Naive thymus-derived CD4-positive, alpha-beta T cell (primary cell): ENCODE measurements around the gene RGS19. TPM values are rescaled to one million over a fixed set of nuclear protein-coding genes. Genes with fewer than 3 reads are reported as not detected.

Experiments used
- ATAC-seq: fragments of 150-1000 bp; cut with Tn5 transposase; 2 replicates; pipeline ENCODE4 v1.10.0; 2021; ENCODE audit warnings: mild to moderate bottlenecking, moderate library complexity
- CTCF ChIA-PET: fragments of 350-600 bp; sonication (Branson Sonifier 250); formaldehyde crosslinking; loops from one replicate; lab custom pipeline; 2021; ENCODE audit warnings: antibody characterized with exemption; lab: Charles Lee
- POLR2A ChIA-PET: fragments of 350-600 bp; sonication (Branson Sonifier 250); formaldehyde crosslinking; loops from one replicate; lab custom pipeline; 2021; ENCODE audit warnings: antibody characterized with exemption, inconsistent platforms; lab: Charles Lee
- DNase-seq, 9 donors: peaks; one replicate each; pipeline versions ENCODE4 v3.0.0 to v3.0.0-alpha.2; 2020 to 2022; ENCODE audit warnings: mixed read lengths in 1 of 9
- H3K27ac ChIP-seq: one replicate; pipeline ENCODE4 v1.7.0; 2013; ENCODE audit warnings: mild to moderate bottlenecking, low read depth, low read length, moderate library complexity
- H3K27me3 ChIP-seq, 2 donors: one replicate each; pipeline ENCODE4 v1.7.0; 2013; ENCODE audit warnings: low read length in 2 of 2, mild to moderate bottlenecking in 2 of 2, moderate library complexity in 2 of 2; ENCODE audit not compliant: control insufficient read depth in 2 of 2, insufficient read depth in 2 of 2
- H3K36me3 ChIP-seq, 3 experiments: 1 replicate in 2 of 3; 2 replicates in 1 of 3; pipeline ENCODE4 v1.7.0; 2013; ENCODE audit warnings: low read length in 3 of 3, mild to moderate bottlenecking in 3 of 3, moderate library complexity in 1 of 3; ENCODE audit not compliant: insufficient read depth in 3 of 3, control insufficient read depth in 2 of 3
- H3K4me1 ChIP-seq, 2 donors: one replicate each; pipeline ENCODE4 v1.7.0; 2013; ENCODE audit warnings: low read length in 2 of 2, mild to moderate bottlenecking in 2 of 2, moderate library complexity in 1 of 2; ENCODE audit not compliant: control insufficient read depth in 2 of 2, insufficient read depth in 2 of 2
- H3K4me3 ChIP-seq: 2 replicates; pipeline ENCODE4 v1.7.0; 2013; ENCODE audit warnings: mild to moderate bottlenecking, low read length
- H3K9me3 ChIP-seq, 3 experiments: 1 replicate in 2 of 3; 2 replicates in 1 of 3; pipeline ENCODE4 v1.7.0; 2013; ENCODE audit warnings: low read length in 3 of 3; ENCODE audit not compliant: control insufficient read depth in 2 of 3
- H3K27ac Mint-ChIP-seq, 9 donors: one replicate each; pipeline ENCODE4 v1.8.0; 2020 to 2022; ENCODE audit warnings: mixed read lengths in 9 of 9, mild to moderate bottlenecking in 8 of 9, moderate library complexity in 5 of 9, inconsistent platforms in 2 of 9
- H3K27me3 Mint-ChIP-seq, 5 donors: one replicate each; pipeline ENCODE4 v1.8.0; 2021 to 2022; ENCODE audit warnings: mixed read lengths in 5 of 5, mild to moderate bottlenecking in 1 of 5
- H3K36me3 Mint-ChIP-seq, 5 donors: one replicate each; pipeline ENCODE4 v1.8.0; 2020 to 2022; ENCODE audit warnings: mixed read lengths in 5 of 5, mild to moderate bottlenecking in 3 of 5, inconsistent platforms in 1 of 5
- H3K4me1 Mint-ChIP-seq, 7 donors: one replicate each; pipeline ENCODE4 v1.8.0; 2020 to 2022; ENCODE audit warnings: mixed read lengths in 7 of 7, mild to moderate bottlenecking in 3 of 7, inconsistent platforms in 1 of 7
- H3K4me3 Mint-ChIP-seq, 10 donors: one replicate each; pipeline ENCODE4 v1.8.0; 2020 to 2022; ENCODE audit warnings: mild to moderate bottlenecking in 10 of 10, mixed read lengths in 10 of 10, moderate library complexity in 6 of 10, inconsistent platforms in 2 of 10
- H3K9me3 Mint-ChIP-seq, 11 donors: one replicate each; pipeline ENCODE4 v1.8.0; 2020 to 2022; ENCODE audit warnings: mixed read lengths in 11 of 11, mild to moderate bottlenecking in 4 of 11, inconsistent platforms in 1 of 11, moderate library complexity in 1 of 11
- intact Hi-C, 2 donors: fragments of 100-400 bp; cut with micrococcal nuclease; formaldehyde crosslinking; loops; one replicate each; pipeline ENCODE4 v1.15.1; 2023
- polyA plus RNA-seq, 2 donors: library from polyadenylated mRNA; unstranded; fragments of 300-500 nt; fragmentation: Illumina TruSeq; gene quantifications; one replicate each; pipeline ENCODE4 v1.2.3, GENCODE V29; 2021
- total RNA-seq, 6 experiments: library from RNA in 5 of 6; stranded (reverse) in 5 of 6; gene quantifications; 1 replicate in 5 of 6; 2 replicates in 1 of 6; pipeline ENCODE4 v1.2.3 and lab custom pipeline; 2021 to 2026

The RGS19 gene
- total and polyA plus RNA-seq, 7 experiments from 2014 or later: 21.8 to 93.4 (median 55.2) TPM

DNA sequence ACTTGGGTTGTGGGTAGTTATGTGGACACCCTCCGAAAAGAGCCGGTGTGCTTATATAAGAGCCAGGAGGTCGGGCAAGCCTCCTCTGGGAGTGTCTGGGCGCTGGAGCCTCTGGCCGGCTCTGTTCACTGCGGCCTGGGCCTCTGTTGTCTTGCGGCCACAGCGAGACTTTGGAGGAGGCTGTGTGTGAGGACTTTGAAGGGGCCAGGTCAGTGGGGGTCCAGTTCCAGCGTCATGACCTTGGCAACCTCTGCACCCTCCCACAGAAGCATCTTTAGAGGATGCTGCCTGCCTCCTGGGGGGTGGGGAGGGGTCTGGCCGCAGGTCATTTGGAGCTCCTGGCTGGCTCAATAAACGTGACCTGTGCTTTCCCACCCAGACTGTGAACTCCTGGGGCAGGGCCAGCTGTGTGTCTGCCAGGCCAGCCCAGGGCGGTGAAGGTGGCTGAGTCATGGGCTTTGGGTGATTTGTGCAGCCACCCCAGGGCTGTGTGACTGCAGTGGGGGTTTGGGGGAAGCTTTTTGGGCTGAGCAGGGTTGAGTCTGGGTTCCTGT, 15.1 kb downstream of the RGS19 start:
- H3K4me3 Mint-ChIP-seq: peak overlapping the region; percentile 83 to 95 (median 88)
- ChIA-PET POLR2A (interaction anchor here (0.6 to 7.1 kb wide), 5 partner anchors 11 to 857 kb away, joined by 3 to 83 read pairs (median 4); partner anchors contain the start of genes OPRL1 and RGS19), CTCF (interaction anchor here (1.1 to 1.3 kb wide), 2 partner anchors 83 to 85 kb away, joined by 4 read pairs; partner anchors contain the start of genes PRPF6 and SAMD10)
- Histone ChIP-seq H3K36me3 (no peaks in the 10 kb centered on the region), H3K4me1 (peaks cover 23 to 41% of the 10 kb centered on the region in 2 donors), H3K4me3 (no peak overlapping the region), H3K9me3 (no peaks in the 10 kb centered on the region), H3K27ac (peak overlapping the region; percentile 74), H3K27me3 (no peaks in the 10 kb centered on the region)
- peaks cover 30 to 53% (median 44%) of the 10 kb centered on the region in 7 donors for H3K4me1 Mint-ChIP-seq
- peaks cover 0 to 4% (median 0%) of the 10 kb centered on the region in 5 donors for H3K36me3 Mint-ChIP-seq
- H3K27me3 Mint-ChIP-seq: no peaks in the 10 kb centered on the region
- ATAC-seq (no peak), DNase-seq (no peak)
- H3K27ac Mint-ChIP-seq: peak overlapping the region; percentile 69 to 95 (median 79)
- intact Hi-C loops: loop anchor here in 1 of 2 donors (5.0 to 10.0 kb wide), 4 partner anchors 169 to 529 kb away; partner anchors contain the start of genes ABHD16B, ARFRP1, DNAJC5 and PTK6
- H3K9me3 Mint-ChIP-seq: no peaks in the 10 kb centered on the region

DNA sequence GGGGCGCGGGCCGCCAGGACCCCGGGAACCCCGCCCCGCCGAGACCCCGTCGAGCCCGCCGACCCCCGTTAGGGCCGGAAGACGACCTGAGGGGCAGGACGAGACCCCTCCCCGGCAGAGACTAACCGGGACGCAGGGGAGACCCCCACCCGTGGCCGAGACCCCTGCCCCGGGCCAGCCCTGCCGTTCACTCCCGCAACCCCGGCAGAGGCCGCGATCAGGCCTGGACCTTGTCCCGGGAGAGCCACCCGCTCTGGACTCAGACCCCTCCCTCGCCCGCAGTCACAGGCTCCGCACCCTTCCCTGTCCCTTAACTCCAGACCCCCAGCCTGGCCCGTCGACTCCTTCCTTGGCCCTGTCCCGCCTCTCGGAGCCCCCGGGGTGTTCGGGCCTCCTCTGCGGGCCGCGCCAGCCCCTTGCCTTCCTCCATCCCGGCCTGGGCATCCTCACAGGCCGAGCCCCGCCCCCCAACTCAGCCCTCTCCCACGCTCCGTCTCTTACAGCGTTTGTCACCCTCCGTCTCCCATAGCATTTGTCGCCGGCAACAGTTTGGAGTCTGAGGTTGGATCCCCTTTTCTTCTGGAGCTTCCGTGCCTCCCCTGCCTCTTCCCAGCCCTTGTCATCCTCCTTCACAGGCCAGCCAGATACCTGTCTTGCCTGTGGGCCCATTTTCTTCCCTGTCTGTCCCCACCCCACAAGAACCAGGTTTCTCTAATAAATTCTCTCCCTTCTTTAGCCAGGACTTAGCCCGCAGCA, 15.8 kb downstream of the RGS19 start:
- peaks cover 0 to 5% (median 0%) of the 10 kb centered on the region in 5 donors for H3K36me3 Mint-ChIP-seq
- Histone ChIP-seq H3K4me1 (peaks cover 23 to 38% of the 10 kb centered on the region in 2 donors), H3K4me3 (peak overlapping the region; percentile 56), H3K27me3 (no peaks in the 10 kb centered on the region), H3K36me3 (no peaks in the 10 kb centered on the region), H3K27ac (peak overlapping the region; percentile 74), H3K9me3 (no peaks in the 10 kb centered on the region)
- intact Hi-C loops: loop anchor here (1.0 to 10.0 kb wide), 13 partner anchors 14 to 847 kb away; partner anchors contain the start of genes ARFRP1 (in 2 of the 2), DNAJC5 (in 2 of the 2), PRPF6 (in 2 of the 2) and UCKL1 (in 2 of the 2)
- DNase-seq: peak in 1 of 9 donors; percentile 66
- H3K27ac Mint-ChIP-seq: peak overlapping the region; percentile 69 to 95 (median 79)
- H3K9me3 Mint-ChIP-seq: no peaks in the 10 kb centered on the region
- H3K4me3 Mint-ChIP-seq: peak overlapping the region; percentile 83 to 95 (median 88)
- POLR2A ChIA-PET: interaction anchor here (0.6 to 7.1 kb wide), 12 partner anchors 8 to 856 kb away, joined by 3 to 83 read pairs (median 4); partner anchors contain the start of genes ARFRP1, OPRL1, RGS19 and UCKL1
- peaks cover 30 to 55% (median 41%) of the 10 kb centered on the region in 7 donors for H3K4me1 Mint-ChIP-seq
- H3K27me3 Mint-ChIP-seq: no peaks in the 10 kb centered on the region
- ATAC-seq: no peak
- CTCF ChIA-PET: interaction anchor here (1.4 kb wide), 1 partner anchor 25 kb away, joined by 7 read pairs; no protein-coding TSS in a partner anchor

DNA sequence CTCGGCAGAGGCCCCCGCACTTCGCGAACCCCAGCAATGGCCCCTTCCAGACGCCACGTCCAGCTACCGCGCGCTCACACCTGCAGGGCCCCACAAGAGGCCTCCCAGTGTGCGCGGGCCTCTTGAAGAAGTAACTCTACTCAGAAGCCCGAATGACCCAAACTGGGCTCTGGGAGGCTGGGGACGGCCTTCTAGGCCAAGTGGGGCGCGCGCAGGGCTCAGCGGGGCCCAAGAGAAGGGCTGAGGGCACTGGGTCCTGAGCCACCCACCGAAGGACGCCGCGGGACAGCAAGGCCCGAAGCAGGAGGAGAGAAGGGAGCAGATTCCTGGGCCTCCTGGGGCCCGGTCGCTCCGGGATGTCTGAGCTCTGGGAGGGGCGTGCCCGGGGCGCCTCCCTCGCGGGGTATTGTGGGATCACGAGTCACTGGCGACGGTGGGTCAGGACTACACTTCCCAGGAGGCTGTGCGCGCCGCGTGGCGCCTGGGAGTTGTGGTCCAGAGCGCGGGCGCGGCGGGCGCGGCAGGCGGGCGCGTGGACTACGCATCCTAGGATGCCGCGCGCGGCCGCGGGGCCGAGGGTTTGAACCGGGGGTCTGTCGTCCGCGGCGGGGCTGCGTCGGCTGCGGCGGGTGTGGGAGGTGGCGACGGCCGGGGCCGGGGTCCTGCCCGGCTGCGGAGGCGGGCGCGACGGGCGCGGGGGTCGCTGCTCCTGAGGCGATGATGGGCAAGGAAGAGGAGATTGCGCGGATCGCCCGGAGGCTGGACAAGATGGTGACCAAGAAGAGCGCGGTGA, 16.5 kb downstream of the RGS19 start, which contains the start of gene TCEA2:
Gene TCEA2 (plus strand): TSS at position 603 of the 793 bp plus-strand sequence. CDS start 115 bp downstream, at position 718.
- H3K27ac Mint-ChIP-seq: peak within 1 kb of the TSS; percentile 69 to 95 (median 79)
- ChIA-PET CTCF (interaction anchor here (1.0 to 1.4 kb wide), 4 partner anchors 24 to 82 kb away, joined by 3 to 7 read pairs (median 4); partner anchors contain the start of gene PRPF6), POLR2A (interaction anchor here (0.6 to 7.1 kb wide), 11 partner anchors 8 to 541 kb away, joined by 3 to 83 read pairs (median 5); partner anchors contain the start of genes ARFRP1, OPRL1, PRPF6 and RGS19)
- Histone ChIP-seq H3K36me3 (no peaks in the 10 kb centered on the region), H3K27me3 (no peaks in the 10 kb centered on the region), H3K4me3 (peak within 1 kb of the TSS; percentile 56), H3K9me3 (no peaks in the 10 kb centered on the region), H3K4me1 (peaks cover 23 to 40% of the 10 kb centered on the region in 2 donors), H3K27ac (peak within 1 kb of the TSS; percentile 74)
- intact Hi-C loops: loop anchor here (1.0 to 10.0 kb wide), 14 partner anchors 15 to 846 kb away; partner anchors contain the start of genes ARFRP1 (in 2 of the 2), DNAJC5 (in 2 of the 2), PRPF6 (in 2 of the 2) and UCKL1 (in 2 of the 2)
- no peaks in the 10 kb centered on the region for H3K27me3 Mint-ChIP-seq
- H3K9me3 Mint-ChIP-seq: no peaks in the 10 kb centered on the region
- peak; percentile 85 to 95 (median 90) for DNase-seq
- ATAC-seq: peak; percentile 97
- H3K4me3 Mint-ChIP-seq: peak within 1 kb of the TSS; percentile 83 to 95 (median 88)
- H3K4me1 Mint-ChIP-seq: peaks cover 30 to 54% (median 37%) of the 10 kb centered on the region in 7 donors
- peaks cover 0 to 5% (median 0%) of the 10 kb centered on the region in 5 donors for H3K36me3 Mint-ChIP-seq

DNA sequence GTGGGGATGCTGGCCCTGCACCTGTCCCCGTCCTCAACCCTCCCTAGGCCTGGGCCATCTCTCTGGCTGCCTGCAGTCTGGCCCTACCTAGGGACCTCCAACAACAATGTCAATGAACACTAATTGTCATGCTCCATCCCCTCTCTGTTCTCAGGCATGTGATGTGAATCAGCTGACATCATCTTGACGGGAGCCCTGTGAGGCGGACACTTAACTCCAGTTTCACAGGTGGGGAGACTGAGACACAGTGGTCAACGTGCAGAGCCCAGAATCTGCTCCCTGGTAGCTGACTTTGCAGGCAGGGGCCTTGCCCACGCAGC, 17.1 kb downstream of the RGS19 start:
- H3K36me3 ChIP-seq: no peaks in the 10 kb centered on the region
- no peaks in the 10 kb centered on the region for H3K9me3 ChIP-seq
- Mint-ChIP-seq H3K27ac (peak overlapping the region in 1 of 9 donors; percentile 45), H3K4me1 (peaks cover 28 to 53% (median 38%) of the 10 kb centered on the region in 7 donors), H3K4me3 (peak overlapping the region in 7 of 10 donors; percentile 21 to 95 (median 83)), H3K9me3 (no peaks in the 10 kb centered on the region), H3K36me3 (peaks cover 0 to 4% (median 0%) of the 10 kb centered on the region in 5 donors), H3K27me3 (no peaks in the 10 kb centered on the region)
- peak overlapping the region; percentile 56 for H3K4me3 ChIP-seq
- no peaks in the 10 kb centered on the region for H3K27me3 ChIP-seq
- DNase-seq (no peak), ATAC-seq (no peak)
- ChIA-PET POLR2A (interaction anchor here (1.0 to 7.1 kb wide), 11 partner anchors 8 to 541 kb away, joined by 4 to 83 read pairs (median 5); partner anchors contain the start of genes ARFRP1, OPRL1, PRPF6 and RGS19), CTCF (interaction anchor here (1.0 to 1.4 kb wide), 4 partner anchors 24 to 81 kb away, joined by 3 to 7 read pairs (median 4); partner anchors contain the start of gene PRPF6)
- peaks cover 23 to 46% of the 10 kb centered on the region in 2 donors for H3K4me1 ChIP-seq
- intact Hi-C loops: loop anchor here (1.0 to 10.0 kb wide), 7 partner anchors 17 to 845 kb away; partner anchors contain the start of genes ABHD16B (in 1 of the 2), ARFRP1 (in 1 of the 2), DNAJC5 (in 1 of the 2) and PTK6 (in 1 of the 2)
- H3K27ac ChIP-seq: peak overlapping the region; percentile 74

DNA sequence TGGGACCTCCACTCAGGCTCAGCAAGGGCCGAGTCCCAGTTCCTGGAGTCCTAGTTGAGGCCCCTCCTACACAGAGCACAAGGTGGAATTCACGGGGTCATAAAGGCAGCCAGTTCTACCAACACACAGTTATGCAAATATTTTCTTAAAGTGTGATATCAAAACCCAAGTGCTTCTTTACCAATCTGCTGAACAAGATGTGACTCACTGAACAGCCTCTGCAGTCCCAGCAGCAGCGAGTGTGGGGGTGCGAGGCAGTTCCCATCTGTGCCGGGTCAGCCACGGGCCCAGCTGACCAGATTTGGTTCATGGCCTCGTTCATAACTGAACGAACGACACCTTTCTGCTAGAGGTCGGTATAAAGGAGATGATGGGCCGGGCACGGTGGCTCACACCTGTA, 20.8 kb downstream of the RGS19 start:
- peaks cover under 1 to 30% (median 11%) of the 10 kb centered on the region in 7 donors for H3K4me1 Mint-ChIP-seq
- H3K4me1 ChIP-seq: peaks cover 0 to 16% of the 10 kb centered on the region in 2 donors
- no peak overlapping the region for H3K4me3 ChIP-seq
- no peak for ATAC-seq
- peaks cover 0 to 2% (median 0%) of the 10 kb centered on the region in 5 donors for H3K36me3 Mint-ChIP-seq
- H3K27ac ChIP-seq: no peak overlapping the region
- ChIA-PET CTCF (interaction anchor here (4.3 kb wide), 1 partner anchor 19 kb away, joined by 54 read pairs; no protein-coding TSS in a partner anchor), POLR2A (interaction anchor here (1.8 kb wide), 1 partner anchor 78 kb away, joined by 6 read pairs; the partner anchor contains the start of gene PRPF6)
- intact Hi-C loops: loop anchor here in 1 of 2 donors (5.0 kb wide), 1 partner anchor 521 kb away; the partner anchor contains the start of gene PTK6
- peak overlapping the region in 3 of 10 donors; percentile 9 to 85 (median 81) for H3K4me3 Mint-ChIP-seq
- H3K9me3 Mint-ChIP-seq: no peaks in the 10 kb centered on the region
- no peaks in the 10 kb centered on the region for H3K36me3 ChIP-seq
- no peak for DNase-seq
- H3K27me3 ChIP-seq: no peaks in the 10 kb centered on the region
- peaks cover 0 to 3% (median under 1%) of the 10 kb centered on the region in 5 donors for H3K27me3 Mint-ChIP-seq
- peak overlapping the region in 2 of 9 donors; percentile 15 to 55 for H3K27ac Mint-ChIP-seq
- no peaks in the 10 kb centered on the region for H3K9me3 ChIP-seq
